GOT3 (cell line): ENCODE data around the gene DPPA4.
"Not testable (repeated sequence)": the region's sequence is repeated elsewhere in the genome, so short reads cannot be mapped to it uniquely, and the experiment has no call there.

Experiments used
- DNase-seq: peaks from one replicate; lab custom pipeline; 2025; ENCODE audit warnings: mixed read lengths; lab: John Stamatoyannopoulos, UW

DPPA4 gene, protein sequence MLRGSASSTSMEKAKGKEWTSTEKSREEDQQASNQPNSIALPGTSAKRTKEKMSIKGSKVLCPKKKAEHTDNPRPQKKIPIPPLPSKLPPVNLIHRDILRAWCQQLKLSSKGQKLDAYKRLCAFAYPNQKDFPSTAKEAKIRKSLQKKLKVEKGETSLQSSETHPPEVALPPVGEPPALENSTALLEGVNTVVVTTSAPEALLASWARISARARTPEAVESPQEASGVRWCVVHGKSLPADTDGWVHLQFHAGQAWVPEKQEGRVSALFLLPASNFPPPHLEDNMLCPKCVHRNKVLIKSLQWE

GRCh38 chr3:109337393-109337792 is at the start of gene DPPA4:
Gene DPPA4 (minus strand): TSS chr3:109337546. CDS start chr3:109337517, 29 bp downstream.
- DNase-seq, result no peak

- DNase-seq, result no peak
These were observed 48.3 kb upstream of the DPPA4 start for GRCh38 chr3:109385442-109386318.

DNA sequence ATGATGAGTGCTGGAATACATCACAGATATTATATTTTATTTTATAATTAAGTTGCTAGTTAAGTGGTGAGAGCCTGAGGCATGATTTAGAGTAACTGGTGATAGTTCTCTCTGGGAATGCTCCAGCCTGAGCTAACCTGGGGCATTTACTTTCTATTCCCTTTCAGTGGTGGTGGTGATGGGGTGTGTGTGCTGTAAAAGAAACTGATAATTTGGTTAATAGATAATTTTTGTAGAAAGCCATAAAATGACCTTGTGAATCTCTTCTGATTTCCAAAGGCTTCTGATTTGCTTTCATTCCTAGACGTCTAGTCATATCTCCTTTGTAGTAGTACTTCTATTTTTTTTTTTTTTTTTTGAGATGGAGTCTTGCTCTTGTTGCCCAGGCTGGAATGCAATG is 46.8 kb upstream of the DPPA4 start:
- no peak for DNase-seq

DNA sequence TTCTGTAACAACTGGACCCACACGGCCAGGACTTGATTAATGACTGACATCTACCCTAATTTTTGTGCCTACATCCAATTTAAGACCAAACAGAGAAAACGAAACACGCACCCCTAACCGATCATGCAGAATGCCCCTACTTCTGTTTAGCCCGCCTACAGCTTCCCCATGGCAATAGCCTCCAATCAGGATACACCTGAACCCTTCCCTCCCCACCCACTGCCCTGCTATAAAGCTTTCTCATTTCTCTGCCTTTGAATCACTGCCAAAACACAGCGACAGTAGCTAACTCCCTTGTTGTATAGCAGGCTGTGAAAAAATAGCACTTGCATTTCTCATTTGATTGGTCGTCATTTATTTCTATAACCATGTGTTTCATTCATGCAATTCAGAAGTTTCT is 45.2 kb upstream of the DPPA4 start:
- no peak for DNase-seq

DNA sequence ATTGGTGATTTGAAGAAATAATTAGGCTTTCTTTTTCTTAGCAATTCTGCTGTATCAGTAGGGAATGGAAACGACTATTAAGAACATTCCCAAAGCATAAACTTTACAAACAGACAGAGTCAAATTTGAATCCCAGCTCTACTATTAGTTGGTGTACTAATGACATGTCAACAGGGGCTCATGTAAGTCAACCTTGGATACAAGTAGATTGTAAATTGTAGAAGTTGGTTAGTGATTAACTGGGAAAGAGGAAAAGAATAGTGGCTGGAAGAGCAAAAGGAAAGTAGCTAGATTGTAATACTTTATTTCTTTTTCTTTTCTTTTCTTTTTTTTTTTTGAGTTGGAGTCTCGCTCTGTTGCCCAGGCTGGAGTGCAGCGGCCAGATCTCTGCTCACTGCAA is 38.6 kb upstream of the DPPA4 start:
- no peak for DNase-seq

DNA sequence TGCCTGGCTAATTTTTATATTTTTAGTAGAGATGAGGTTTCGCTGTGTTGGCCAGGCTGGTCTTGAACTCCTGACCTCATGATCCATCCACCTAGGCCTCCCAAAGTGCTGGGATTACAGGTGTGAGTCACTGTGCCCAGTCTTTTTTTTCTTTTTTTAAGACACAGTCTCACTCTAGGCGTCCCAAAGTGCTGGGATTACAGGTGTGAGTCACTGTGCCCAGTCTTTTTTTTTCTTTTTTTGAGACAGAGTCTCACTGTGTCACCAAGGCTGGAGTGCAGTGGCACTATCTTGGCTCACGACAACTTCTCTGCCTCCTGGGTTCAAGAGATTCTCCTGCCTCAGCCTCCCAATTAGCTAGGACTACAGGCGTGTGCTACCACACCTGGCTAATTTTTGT is 37.1 kb upstream of the DPPA4 start:
- not testable (repeated sequence) for DNase-seq

- no peak for DNase-seq
These were observed 36.6 kb upstream of the DPPA4 start for GRCh38 chr3:109373933-109374332.

- DNase-seq, result no peak
These were observed 35.3 kb upstream of the DPPA4 start for GRCh38 chr3:109372639-109373038.

DNA sequence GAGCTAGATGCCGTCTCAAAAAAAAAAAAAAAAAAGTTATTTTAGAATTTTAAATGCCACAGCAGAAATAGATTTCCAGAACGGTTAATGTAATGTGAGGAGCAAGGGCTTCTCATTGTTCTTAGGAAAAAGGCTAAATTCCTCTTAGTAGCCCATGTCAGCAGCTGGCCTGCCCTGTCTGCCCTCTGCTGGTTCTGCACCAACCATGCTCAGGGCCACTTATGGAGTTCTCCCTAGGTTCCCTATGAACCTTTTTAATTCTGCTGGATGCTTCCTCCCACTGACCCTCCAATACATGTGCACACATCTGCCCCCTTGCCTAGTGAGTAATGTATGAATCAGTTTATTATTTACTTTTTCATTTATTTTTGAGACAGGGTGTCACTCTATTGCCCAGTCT is 32.2 kb upstream of the DPPA4 start:
- DNase-seq, result no peak

DNA sequence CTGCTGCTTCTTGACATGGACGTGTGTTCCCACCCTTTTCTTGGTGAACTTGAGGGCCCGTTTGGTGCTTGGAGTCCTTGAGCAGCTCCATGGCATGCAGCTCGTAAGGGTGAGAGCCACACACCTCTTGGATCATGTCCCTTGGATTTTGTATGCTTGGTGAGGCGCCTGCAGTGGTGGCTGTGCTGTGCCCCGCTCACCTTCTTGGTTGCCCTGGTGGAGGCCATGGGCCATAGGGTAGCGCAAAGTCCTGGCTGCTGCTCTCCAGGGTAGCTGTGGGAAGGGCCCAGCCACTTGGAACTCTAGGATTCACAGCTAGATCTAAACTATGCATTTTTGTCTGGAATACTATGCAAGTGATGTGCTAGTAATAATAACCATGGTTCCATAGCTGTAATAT is 26.7 kb upstream of the DPPA4 start:
- no peak for DNase-seq

GRCh38 chr3:109363634-109364033 is 26.3 kb upstream of the DPPA4 start:
- no peak for DNase-seq

DNA sequence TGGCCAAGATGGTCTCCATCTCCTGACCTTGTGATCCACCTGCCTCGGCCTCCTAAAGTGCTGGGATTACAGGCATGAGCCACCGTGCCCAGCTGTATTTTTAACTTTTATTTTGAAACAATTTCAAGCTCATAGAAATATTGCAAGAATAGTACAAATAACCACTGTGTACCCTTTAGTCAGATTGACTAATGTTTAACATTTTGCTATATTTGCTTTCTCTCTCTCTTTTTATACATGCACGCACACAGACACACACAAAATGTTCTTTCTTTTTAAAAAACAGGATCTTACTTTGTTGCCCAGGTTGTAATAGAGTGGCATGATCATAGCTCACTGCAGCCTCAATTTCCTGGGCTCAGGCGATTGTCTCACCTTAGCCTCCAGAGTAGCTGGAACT is 25.5 kb upstream of the DPPA4 start:
- DNase-seq, result no peak

- not testable (repeated sequence) for DNase-seq
These were observed 21.5 kb upstream of the DPPA4 start for GRCh38 chr3:109358809-109359208.

DNA sequence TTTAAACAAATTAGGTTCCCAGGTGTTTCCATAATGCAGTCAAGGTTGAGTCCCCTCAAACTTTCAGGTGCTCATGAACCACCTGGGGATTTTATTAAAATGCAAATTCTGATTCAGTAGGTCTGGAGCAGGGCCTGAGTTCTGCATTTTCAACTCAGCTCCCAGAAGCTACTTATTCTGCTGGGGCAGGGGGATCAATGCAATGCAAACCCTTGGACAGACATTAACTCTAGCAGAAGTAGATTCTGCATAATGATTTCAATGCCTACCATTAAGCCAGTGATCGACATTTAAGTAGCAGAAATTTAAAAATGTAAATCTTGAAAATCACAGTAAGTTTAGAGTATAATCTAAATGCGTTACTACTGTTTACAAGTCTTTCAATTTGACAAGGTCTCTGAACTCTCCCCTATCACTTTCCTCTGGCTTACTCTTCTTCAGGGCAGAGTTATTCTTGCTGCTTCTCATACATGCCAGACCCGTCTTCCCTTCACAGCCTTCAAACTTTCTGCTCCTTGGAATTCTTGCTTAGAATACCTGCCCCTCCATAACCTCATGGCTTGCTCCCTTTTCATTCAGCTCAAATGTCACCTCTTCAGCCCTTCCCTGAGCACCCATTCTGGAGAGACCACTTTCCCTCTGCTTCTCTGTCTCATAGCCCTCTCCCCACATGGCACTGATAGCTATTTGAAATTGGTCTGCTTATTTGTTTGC is 19.3 kb upstream of the DPPA4 start:
- no peak for DNase-seq

DNA sequence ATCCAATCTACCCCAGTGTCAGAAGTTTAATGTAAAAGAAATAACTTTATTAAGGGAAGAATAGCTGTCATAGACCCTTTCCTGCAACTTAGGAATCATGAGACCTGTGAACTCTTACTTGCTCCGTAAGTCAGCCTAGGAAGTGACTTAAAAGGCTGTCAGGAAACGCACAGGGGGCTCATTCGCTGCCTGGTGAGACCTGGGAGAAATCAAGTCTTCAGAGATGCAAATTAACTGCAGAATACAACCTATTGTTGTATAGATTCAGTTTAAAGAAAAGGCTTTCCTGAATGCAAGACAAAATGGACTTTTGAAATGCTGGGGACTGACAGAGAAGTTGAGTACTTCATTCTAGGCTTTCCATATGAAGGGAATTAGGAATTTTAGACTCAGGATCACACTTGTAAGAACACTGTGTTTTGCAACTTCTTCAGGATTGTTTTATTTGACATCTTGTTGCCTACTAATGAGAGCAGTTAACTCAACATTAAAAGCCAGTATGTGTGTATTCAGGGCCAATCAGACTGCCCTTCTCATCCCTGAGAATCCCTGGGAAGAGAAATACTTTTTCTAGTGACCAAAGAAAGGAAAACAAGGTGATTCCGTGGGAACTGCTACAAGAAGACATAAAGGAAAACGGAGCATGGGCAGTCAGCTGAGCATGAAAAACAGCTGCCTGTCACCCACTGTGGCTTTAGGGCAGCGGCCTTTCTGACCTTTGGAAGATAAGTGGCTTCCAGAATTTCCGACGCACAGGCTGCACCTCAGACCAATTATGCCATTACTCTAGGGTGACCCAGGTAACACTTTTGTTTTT is 18.5 kb upstream of the DPPA4 start:
- DNase-seq, result no peak

GRCh38 chr3:109353057-109353456 is 15.7 kb upstream of the DPPA4 start:
- DNase-seq, result no peak

DNA sequence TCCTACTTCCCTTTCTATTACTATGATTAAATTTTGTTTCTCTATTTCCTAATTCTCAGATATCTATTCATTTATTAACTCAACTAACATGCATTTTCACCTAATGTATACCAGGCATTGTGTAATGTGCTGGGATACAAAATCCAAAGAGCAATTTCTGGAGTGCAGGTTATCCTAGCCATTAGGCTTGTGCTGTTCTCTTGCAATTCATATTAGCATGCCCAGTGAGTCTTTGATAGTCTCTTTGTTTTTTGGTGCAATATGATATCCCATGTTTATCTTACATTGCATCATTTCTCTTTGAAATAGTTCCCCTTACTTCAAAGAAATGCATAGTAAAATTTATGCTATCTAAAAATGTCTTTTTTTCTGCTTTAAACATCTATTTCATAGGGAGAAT is 13.9 kb upstream of the DPPA4 start:
- no peak for DNase-seq

DNA sequence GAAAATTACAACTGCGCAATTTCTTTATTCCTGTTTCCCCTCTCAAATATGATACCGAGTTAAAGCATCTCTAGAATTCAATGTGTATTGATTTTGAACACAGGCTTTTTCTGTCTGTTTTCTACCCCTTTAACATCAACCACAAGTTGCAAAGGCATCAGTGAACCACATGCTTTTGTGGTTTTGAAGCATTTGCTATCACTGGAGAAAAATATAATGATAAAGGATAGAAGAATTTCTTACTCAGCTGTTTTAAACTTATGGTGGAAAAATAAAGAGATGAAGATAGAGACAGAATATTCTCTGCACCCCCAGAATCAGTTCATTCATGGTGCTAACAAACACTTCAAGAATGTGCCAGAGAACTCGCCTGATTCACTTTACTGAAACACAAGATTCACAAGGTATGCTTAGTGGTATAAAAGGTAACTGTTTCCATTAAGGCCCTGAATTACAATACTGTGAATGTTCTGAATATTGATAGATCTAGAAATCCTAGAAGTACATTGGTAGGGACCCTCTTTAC is 9.5 kb upstream of the DPPA4 start:
- no peak for DNase-seq

GRCh38 chr3:109346099-109346498 is 8.8 kb upstream of the DPPA4 start:
- DNase-seq, result no peak

- DNase-seq, result no peak
These were observed 2.6 kb upstream of the DPPA4 start for GRCh38 chr3:109339714-109340648.
